K562 (cell line): Measurements from ENCODE around the gene PSMC4. TPM values are rescaled to one million over a fixed set of nuclear protein-coding genes. Genes with fewer than 3 reads are reported as not detected.
A peak's percentile ranks its signal among the peaks of the same experiment; 100 is the strongest.

Source experiments
- DMBX1 ChIP-seq: fragments of 250-450 bp; sonication (Bioruptor Pico); IDR thresholded peaks from 2 replicates; pipeline ENCODE4 v1.8.0; 2022; ENCODE audit warnings: inconsistent platforms, mild to moderate bottlenecking, moderate library complexity, borderline replicate concordance
- ETV1 ChIP-seq: fragments of 450-650 bp; conservative IDR thresholded peaks from 2 replicates; pipeline ENCODE4 v1.6.1; 2016; ENCODE audit warnings: missing genetic modification characterization, control low read depth, low read depth, missing compliant biosample characterization
- FUS ChIP-seq: fragments of 200-400 bp; formaldehyde crosslinking; optimal IDR thresholded peaks from 2 replicates; pipeline ENCODE3; 2017; ENCODE audit warnings: low read depth, low read length
- ID3 ChIP-seq, 2 experiments: fragments of 250-450 bp in 1 of 2; fragments of 450-650 bp in 1 of 2; sonication (Bioruptor Pico) in 1 of 2; IDR thresholded peaks; 2 replicates each; pipeline versions ENCODE4 v1.6.1 to v1.8.0; 2016 to 2021; ENCODE audit warnings: mild to moderate bottlenecking in 2 of 2, moderate library complexity in 2 of 2, missing compliant biosample characterization in 1 of 2, missing genetic modification characterization in 1 of 2
- LEF1 ChIP-seq: fragments of 450-650 bp; IDR thresholded peaks from 2 replicates; pipeline ENCODE4 v1.6.1; 2016; ENCODE audit warnings: mild to moderate bottlenecking
- MGA ChIP-seq: fragments of 450-650 bp; IDR thresholded peaks from 2 replicates; pipeline ENCODE4 v1.6.1; 2016; ENCODE audit warnings: mild to moderate bottlenecking, moderate library complexity
- NFRKB ChIP-seq: fragments of 450-650 bp; IDR thresholded peaks from 2 replicates; pipeline ENCODE4 v1.6.1; 2016; ENCODE audit warnings: low read depth
- NKRF ChIP-seq: fragments of 450-650 bp; IDR thresholded peaks from 2 replicates; pipeline ENCODE4 v1.6.1; 2016; ENCODE audit warnings: borderline replicate concordance
- POLR2A ChIP-seq: fragments of 450-650 bp; conservative IDR thresholded peaks from 2 replicates; pipeline ENCODE4 v1.6.1; 2016
- POLR2G ChIP-seq: fragments of 200-400 bp; formaldehyde crosslinking; IDR thresholded peaks from 2 replicates; pipeline ENCODE4 v1.6.1; 2017; ENCODE audit warnings: low read depth, mild to moderate bottlenecking, antibody characterized with exemption, low read length, moderate library complexity
- RBM25 ChIP-seq: fragments of 200-400 bp; formaldehyde crosslinking; IDR thresholded peaks from 2 replicates; pipeline ENCODE4 v1.6.1; 2018; ENCODE audit warnings: low read length, low read depth, moderate library complexity; ENCODE audit not compliant: severe bottlenecking
- SMARCC2 ChIP-seq: fragments of 450-650 bp; IDR thresholded peaks from 2 replicates; pipeline ENCODE4 v1.6.1; 2017; ENCODE audit warnings: antibody characterized with exemption, moderate library complexity, mild to moderate bottlenecking, low read depth
- ZNF121 ChIP-seq: sonication (generic); formaldehyde crosslinking; conservative IDR thresholded peaks from 2 replicates; pipeline ENCODE4 v1.8.0; 2022; ENCODE audit warnings: missing genetic modification reagents
- polyA plus RNA-seq, 8 experiments: library from polyadenylated mRNA; depleted of rRNA in 4 of 8; stranded (reverse) in 5 of 8; unstranded in 3 of 8; fragments of >200 nt; fragmentation: Nextera tagmentation in 2 of 8; fragmentation: Illumina TruSeq in 1 of 8; extraction: Ambion mirVana in 2 of 8; extraction: Trizol in 1 of 8; gene quantifications; 2 replicates each; pipeline versions ENCODE4 v1.2.1 to v1.2.3, GENCODE V29; 2011 to 2014; ENCODE audit warnings: inconsistent platforms in 1 of 8, missing spikeins in 1 of 8
- total RNA-seq, 7 experiments: library from RNA; depleted of rRNA in 6 of 7; stranded (reverse); fragments of >200 nt in 6 of 7; fragmentation: Illumina TruSeq in 2 of 7; extraction: Trizol in 2 of 7; gene quantifications; 2 replicates each; pipeline versions ENCODE4 v1.2.1 to v1.2.3, GENCODE V29; 2011 to 2021; ENCODE audit warnings: low replicate concordance in 1 of 7

PSMC4 gene
- total and polyA plus RNA-seq, 9 of the 15 experiments (the other 6 are each of a cell fraction or from before 2014, with no cell fraction given) = 45.9 to 475 (median 142) TPM

- peak; percentile 16 for TF ChIP-seq MGA
- TF ChIP-seq POLR2A = peak; percentile 26
- peak; percentile 67; the same call in 1 of the 2 replicates for TF ChIP-seq DMBX1 (CRISPR knock-in tag)
- no peak for TF ChIP-seq POLR2G
- peak; percentile 17; the same call in 1 of the 2 replicates for TF ChIP-seq NKRF
- peak; percentile 43; the same call in 1 of the 2 replicates for TF ChIP-seq NFRKB
- peak; percentile 93 for TF ChIP-seq ETV1 (tag)
- TF ChIP-seq FUS = no peak
- TF ChIP-seq SMARCC2 = 0 out of 2 replicates have a peak, but pooled peaks have one; percentile 11
- TF ChIP-seq LEF1 = peak; percentile 65; the same call in 1 of the 2 replicates
- TF ChIP-seq RBM25 = peak; percentile 3
- peak; percentile 36; the same call in 1 of the 2 replicates for TF ChIP-seq ZNF121 (CRISPR knock-in tag)
- TF ChIP-seq ID3 (CRISPR knock-in tag; IDR thresholded peaks at IDR 0.05) = no peak
- TF ChIP-seq ID3 (tag; IDR thresholded peaks at IDR 0.05) = peak; percentile 95
Observed at GRCh38 chr19:39969681-39970424, 1.1 kb upstream of the PSMC4 start (continued).
